ENCODE results near the gene ALLC.

The ALLC gene

DNA sequence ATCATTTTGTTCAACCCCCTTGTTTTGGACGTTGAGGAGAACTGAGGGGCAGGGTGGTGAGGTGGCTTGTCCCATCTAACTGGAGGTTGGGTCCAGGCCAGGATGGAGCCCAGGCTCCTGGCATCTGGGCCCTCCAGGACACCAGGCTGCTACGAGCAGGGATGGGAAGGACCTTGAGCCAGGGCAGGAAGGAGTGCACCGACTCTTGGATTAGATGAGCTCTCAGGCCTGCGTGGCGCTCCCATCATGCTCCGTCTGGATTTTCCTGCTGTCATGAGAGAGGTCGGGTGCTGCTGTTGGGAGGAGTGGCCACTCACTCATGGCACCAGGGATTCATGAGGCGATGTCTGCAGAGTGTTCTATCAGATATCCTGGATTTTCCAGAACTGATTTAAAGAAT lies 18.3 kb upstream of the ALLC start:
- H3K27me3 ChIP-seq (ENCODE audit: control insufficient read depth, low read length) = no peaks in the 10 kb centered on the region; the same call in 1 of the 2 replicates
- no peaks in the 10 kb centered on the region for H4K20me1 ChIP-seq (ENCODE audit: control insufficient read depth, insufficient read depth, low read depth, low read length)
- no peaks in the 10 kb centered on the region for H3K9me2 ChIP-seq (replicated peaks; ENCODE audit: control insufficient read depth, low read length)
- no peaks in the 10 kb centered on the region for H3K9me3 ChIP-seq (ENCODE audit: control insufficient read depth, insufficient read depth, low read length)
- 0 out of 2 replicates have a peak, but pooled peaks cover 3% of the 10 kb centered on the region for H3K4me1 ChIP-seq (ENCODE audit: control insufficient read depth, low read length)
- H3F3A ChIP-seq (ENCODE audit: control insufficient read depth, insufficient read depth) = no peaks in the 10 kb centered on the region
- H3K27ac ChIP-seq (ENCODE audit: low read depth, low read length) = no peak overlapping the region
- H3K79me2 ChIP-seq (ENCODE audit: control insufficient read depth, low read length) = no peaks in the 10 kb centered on the region
- no peaks in the 10 kb centered on the region for H3K36me3 ChIP-seq (ENCODE audit: control insufficient read depth, low read length)
- no peak overlapping the region for H3K4me2 ChIP-seq (ENCODE audit: low read length)
- TF ChIP-seq, protein P1, sequence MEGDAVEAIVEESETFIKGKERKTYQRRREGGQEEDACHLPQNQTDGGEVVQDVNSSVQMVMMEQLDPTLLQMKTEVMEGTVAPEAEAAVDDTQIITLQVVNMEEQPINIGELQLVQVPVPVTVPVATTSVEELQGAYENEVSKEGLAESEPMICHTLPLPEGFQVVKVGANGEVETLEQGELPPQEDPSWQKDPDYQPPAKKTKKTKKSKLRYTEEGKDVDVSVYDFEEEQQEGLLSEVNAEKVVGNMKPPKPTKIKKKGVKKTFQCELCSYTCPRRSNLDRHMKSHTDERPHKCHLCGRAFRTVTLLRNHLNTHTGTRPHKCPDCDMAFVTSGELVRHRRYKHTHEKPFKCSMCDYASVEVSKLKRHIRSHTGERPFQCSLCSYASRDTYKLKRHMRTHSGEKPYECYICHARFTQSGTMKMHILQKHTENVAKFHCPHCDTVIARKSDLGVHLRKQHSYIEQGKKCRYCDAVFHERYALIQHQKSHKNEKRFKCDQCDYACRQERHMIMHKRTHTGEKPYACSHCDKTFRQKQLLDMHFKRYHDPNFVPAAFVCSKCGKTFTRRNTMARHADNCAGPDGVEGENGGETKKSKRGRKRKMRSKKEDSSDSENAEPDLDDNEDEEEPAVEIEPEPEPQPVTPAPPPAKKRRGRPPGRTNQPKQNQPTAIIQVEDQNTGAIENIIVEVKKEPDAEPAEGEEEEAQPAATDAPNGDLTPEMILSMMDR (IDR thresholded peaks at IDR 0.05; ENCODE audit: low read depth, low read length, poor library complexity, severe bottlenecking) = no peak
- TF ChIP-seq EZH2phosphoT487 (IDR thresholded peaks at IDR 0.05; ENCODE audit: borderline replicate concordance, low read length) = no peak
- H3K4me3 ChIP-seq (ENCODE audit: low read length) = no peak overlapping the region

DNA sequence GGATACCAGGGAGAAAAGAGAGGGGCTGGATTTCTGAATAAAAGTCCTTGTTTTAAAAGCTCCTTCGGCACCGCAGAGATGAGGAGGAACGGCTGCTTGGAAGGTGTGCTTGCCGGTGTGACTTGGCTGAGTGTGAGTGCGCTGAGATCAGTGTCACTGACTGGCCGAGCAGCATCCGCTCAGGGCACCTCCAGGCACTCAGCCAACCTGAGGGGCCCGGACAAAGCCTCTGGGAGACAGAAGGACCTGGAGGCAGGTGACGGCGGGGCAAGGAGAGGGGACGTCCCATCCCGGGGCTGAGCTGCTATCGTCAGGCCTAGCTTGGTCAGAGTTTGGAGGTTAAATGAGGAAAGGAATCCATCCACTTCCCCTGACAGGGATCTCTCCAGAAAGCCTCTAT lies 16.8 kb upstream of the ALLC start:
- no peaks in the 10 kb centered on the region for H3K9me3 ChIP-seq (ENCODE audit: control insufficient read depth, insufficient read depth, low read length)
- no peak overlapping the region for H3K4me3 ChIP-seq (ENCODE audit: low read length)
- no peaks in the 10 kb centered on the region for H3K79me2 ChIP-seq (ENCODE audit: control insufficient read depth, low read length)
- H4K20me1 ChIP-seq (ENCODE audit: control insufficient read depth, insufficient read depth, low read depth, low read length) = no peaks in the 10 kb centered on the region
- peaks cover 3% of the 10 kb centered on the region for H3K4me1 ChIP-seq (ENCODE audit: control insufficient read depth, low read length)
- H3K9me2 ChIP-seq (replicated peaks; ENCODE audit: control insufficient read depth, low read length) = no peaks in the 10 kb centered on the region
- no peak overlapping the region for H3K4me2 ChIP-seq (ENCODE audit: low read length)
- H3K36me3 ChIP-seq (ENCODE audit: control insufficient read depth, low read length) = no peaks in the 10 kb centered on the region
- TF ChIP-seq, protein P1 (IDR thresholded peaks at IDR 0.05; ENCODE audit: low read depth, low read length, poor library complexity, severe bottlenecking) = no peak
- no peak for TF ChIP-seq EZH2phosphoT487 (IDR thresholded peaks at IDR 0.05; ENCODE audit: borderline replicate concordance, low read length)
- no peaks in the 10 kb centered on the region; the same call in 1 of the 2 replicates for H3K27me3 ChIP-seq (ENCODE audit: control insufficient read depth, low read length)
- H3K27ac ChIP-seq (ENCODE audit: low read depth, low read length) = no peak overlapping the region
- H3F3A ChIP-seq (ENCODE audit: control insufficient read depth, insufficient read depth) = no peaks in the 10 kb centered on the region

DNA sequence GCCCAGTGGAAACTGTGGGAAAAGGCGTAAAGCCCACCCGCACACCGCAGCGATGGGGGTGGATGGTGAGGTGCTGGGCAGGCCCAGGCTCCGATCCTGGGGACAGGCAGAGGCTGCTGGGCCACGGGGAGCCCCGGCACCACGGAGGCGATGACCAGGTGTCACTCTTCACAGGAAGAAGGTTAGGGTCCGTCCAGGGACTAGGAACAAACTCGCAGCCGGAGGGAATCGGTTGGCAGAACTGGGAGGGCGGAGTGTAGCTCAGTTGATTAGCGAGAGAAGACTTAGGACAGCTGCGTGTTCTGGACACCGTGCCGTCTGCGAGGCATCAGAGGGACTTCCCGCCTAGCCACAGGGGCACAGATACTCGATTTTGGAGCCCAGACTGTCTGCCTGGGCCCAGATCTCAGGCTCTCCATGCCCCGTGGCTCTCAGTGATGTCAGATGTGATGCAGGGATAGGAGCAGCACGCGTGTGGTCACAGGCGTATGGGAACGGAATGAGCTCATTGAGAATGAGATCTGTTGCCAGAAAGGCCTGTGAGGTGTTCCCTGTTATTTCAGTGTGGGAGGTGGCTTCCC lies 16.1 kb upstream of the ALLC start:
- TF ChIP-seq, protein P1 (IDR thresholded peaks at IDR 0.05; ENCODE audit: low read depth, low read length, poor library complexity, severe bottlenecking) = no peak
- no peak for TF ChIP-seq EZH2phosphoT487 (IDR thresholded peaks at IDR 0.05; ENCODE audit: borderline replicate concordance, low read length)
- H4K20me1 ChIP-seq (ENCODE audit: control insufficient read depth, insufficient read depth, low read depth, low read length) = no peaks in the 10 kb centered on the region
- no peaks in the 10 kb centered on the region for H3K36me3 ChIP-seq (ENCODE audit: control insufficient read depth, low read length)
- no peaks in the 10 kb centered on the region for H3K79me2 ChIP-seq (ENCODE audit: control insufficient read depth, low read length)
- H3K4me1 ChIP-seq (ENCODE audit: control insufficient read depth, low read length) = peaks cover 11% of the 10 kb centered on the region
- no peaks in the 10 kb centered on the region for H3K27me3 ChIP-seq (ENCODE audit: control insufficient read depth, low read length)
- no peaks in the 10 kb centered on the region for H3K9me3 ChIP-seq (ENCODE audit: control insufficient read depth, insufficient read depth, low read length)
- no peak overlapping the region for H3K4me3 ChIP-seq (ENCODE audit: low read length)
- H3K27ac ChIP-seq (ENCODE audit: low read depth, low read length) = no peak overlapping the region
- no peaks in the 10 kb centered on the region for H3F3A ChIP-seq (ENCODE audit: control insufficient read depth, insufficient read depth)
- no peaks in the 10 kb centered on the region for H3K9me2 ChIP-seq (replicated peaks; ENCODE audit: control insufficient read depth, low read length)
- no peak overlapping the region for H3K4me2 ChIP-seq (ENCODE audit: low read length)
